HS-5 (cell line): ENCODE results near the gene MRPS34.

Source experiments
- DNase-seq: peaks from one replicate; pipeline ENCODE4 v3.0.0-alpha.2; 2012; ENCODE audit warnings: low read depth

MRPS34 gene

DNA sequence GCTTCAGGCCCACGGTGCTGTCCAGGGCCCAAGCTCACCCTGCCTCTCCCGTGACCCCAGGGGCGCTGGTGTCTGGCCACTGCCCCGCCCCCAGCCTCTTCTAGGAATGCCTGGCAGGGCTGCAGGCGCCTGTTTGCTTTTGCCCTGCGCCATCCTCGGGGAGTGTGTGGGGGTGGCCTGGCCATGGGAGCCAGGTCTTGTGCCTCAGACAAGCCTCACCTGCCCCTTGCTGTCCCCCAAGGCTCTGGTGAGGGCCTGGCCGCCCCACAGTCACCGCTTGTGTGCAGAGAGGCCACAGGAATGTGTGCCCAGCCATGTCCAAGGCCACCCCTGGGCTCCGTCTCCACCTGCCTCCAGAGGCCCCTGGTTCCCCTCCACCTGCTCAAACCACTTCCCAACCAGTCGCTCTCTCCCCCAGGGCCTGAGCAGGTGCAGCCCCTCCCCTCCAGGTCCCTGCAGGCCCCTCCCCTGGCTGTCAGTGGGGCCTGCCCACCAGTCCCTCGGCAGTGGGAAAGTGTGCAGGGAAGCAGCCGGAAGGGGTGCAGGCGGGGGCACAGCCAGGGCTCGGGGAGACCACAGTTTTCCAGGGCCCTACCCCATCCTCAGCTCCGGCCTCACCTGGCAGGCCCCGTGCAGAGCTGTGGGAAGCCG lies 21.4 kb upstream of the MRPS34 start:
- DNase-seq, result no peak

DNA sequence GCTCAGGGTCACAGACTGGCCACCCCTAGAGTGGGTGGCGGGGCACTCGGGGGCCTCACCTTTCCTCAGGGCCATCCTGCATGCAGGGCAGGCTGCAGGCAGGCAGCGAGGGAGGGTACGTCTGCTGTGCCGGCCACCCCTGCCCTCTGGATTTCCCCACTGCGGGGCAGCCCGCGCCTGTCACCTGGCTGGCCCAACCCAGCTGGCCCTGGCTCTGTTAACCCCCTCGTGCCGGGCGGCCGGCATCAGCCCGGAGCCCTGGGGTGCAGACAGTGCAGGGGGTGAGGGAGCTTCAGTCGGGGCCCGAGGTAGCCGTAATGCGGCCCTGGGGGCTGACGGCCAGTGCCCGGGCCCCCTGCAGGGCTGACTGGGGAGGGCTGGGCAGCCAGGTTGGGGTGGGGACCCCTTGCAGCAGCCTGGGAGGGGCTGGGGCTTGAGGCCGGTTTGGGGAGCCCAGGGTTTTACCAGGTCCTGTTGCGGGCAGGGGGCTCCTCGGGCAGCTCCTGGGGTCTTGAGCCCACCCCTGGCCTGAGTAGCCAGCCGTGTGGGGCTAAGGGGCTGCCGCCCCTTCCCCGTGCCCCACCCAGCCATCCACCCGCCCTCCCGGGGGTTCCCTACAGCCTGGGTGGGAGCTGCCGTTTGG lies 20.8 kb upstream of the MRPS34 start, which contains the start of gene IGFALS:
IGFALS (minus strand) TSS at position 128 of the 643 bp plus-strand sequence; CDS start at position 75, 53 bp downstream.
- DNase-seq, result no peak

DNA sequence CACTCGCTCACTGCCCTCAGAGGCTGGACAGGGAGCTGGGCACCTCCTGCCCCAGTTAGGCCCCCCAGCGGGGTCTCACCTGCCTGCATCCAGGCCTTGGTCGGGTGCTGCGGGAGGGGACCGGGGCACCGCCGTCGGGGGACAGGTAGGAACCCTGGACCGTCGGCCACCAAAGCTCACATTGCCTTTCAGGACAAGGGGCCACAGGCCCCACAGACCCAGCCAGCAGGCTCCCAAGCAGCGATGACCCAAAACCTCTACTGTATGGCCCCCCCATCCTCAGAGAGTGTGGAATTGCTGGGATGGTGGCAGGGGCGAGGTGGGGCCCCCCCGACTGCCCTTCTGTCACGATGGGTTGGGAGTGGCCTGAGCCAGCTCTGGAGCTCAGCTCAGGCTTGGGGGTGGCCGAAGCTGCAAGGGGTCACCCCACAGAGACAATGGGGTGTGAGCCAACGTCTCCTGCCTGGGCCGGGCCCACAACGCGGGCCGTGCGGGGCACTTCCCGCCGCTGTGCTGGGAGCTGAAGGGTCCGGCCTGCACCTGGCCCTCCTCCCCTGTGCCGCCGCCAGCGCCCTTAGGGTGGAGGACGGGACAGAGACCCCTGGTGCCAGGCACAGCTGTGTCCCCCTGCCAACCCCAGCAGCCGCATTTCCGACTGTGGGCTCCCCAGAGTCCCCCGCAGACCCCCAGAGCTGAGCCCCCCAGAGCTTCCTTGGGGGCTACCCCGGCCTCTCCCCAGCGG lies 20.1 kb upstream of the MRPS34 start:
- DNase-seq, result no peak

DNA sequence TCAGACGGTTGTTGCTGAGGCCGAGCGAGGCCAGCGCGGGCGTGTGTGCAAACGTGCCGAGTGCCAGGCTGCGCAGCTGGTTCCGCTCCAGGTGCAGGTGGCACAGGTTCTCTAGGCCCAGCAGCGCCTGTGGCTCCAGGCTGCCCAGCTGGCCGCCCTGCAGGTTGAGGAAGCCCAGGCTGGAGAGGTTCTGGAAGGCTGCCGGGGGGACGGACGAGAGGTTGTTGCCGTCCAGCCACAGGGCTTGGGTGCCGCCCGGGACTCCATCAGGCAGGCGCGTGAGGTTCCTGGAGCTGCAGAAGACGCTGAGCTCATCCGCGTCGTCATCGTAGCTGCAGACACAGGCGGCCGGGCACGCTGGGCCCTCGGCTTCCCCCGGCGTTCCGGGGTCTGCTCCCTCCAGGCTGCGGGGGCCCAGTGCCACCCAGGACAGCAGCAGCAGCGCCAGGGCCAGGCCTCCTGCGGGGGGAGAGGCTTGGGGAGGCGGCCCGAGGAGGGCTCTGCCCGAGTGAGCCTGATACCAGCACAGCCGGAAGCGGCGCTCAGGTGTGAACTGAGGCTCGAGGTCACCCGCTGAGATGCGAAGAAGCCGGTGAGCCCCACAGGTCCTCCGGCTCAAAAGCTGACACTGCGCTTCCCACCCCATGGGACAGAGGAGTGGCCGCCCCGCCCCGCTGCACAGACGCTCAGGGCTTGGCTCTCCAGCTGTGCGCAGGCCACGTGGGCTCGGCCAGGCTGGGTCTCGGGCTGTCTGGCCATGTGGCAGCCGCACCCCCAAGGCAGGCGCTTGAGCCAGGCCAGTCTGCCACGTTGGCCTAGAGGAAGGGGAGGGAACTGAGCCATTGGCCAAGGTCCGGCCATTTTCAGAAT lies 19.2 kb upstream of the MRPS34 start:
- DNase-seq, result no peak

DNA sequence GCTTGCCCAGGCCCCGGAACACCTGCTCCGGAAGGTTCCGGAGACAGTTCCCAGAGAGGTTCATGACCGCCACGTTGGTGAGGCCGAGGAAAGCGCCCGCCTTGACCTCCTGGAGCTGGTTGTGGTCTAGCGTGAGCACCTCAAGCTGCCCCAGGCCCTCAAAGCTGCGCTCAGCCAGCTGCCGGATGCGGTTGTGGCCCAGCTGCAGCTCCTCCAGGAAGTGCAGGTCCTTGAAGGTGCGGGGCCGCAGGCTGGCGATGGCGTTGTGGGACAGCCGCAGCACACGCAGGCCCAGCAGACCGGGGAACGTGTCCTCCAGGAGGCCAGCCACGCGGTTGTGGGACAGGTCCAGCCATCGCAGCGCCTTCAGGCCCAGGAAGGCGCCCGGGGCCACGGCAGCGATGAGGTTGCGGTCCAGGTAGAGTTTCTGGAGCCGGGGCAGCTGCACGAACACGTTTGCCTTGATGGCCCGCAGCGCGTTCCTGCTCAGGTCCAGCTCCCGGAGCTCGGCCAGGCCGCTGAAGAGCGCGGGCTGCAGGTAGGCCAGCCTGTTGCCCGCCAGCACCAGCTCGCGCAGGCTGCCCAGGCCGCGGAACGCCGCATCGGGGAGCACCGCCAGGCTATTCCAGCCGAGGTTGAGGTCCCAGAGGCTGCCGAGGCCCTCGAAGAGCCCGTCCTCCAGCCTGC lies 18.5 kb upstream of the MRPS34 start:
- DNase-seq, result no peak

DNA sequence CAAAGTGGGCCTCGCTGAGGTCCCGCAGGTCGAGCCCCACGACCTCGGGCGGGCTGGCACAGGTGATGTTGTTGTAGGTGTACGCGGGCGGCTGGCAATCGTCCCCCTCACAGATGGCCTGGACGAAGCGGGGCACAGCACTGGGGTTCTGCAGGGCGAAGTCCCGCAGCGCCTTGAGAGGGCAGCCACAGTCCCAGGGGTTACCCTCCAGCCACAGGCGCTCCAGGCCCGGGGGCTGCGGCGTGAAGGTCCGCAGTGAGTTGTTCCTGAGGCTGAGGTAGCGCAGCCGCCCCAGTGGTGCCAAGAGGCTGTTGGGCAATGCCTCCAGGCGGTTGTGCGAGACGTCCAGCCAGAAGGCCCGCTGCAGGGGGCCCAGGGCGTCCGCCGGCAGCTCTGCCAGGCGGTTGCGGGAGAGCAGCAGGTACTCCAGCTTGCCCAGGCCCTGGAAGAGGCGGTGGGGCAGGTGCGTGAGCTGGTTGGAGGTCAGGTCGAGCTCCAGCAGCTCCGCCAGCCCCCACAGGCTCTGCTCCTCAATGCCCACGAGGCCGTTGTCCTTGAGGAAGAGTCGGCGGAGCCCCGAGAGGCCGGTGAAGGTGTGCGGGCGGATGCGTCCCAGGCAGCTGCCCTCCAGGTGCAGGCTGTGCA lies 17.8 kb upstream of the MRPS34 start:
- DNase-seq, result no peak

DNA sequence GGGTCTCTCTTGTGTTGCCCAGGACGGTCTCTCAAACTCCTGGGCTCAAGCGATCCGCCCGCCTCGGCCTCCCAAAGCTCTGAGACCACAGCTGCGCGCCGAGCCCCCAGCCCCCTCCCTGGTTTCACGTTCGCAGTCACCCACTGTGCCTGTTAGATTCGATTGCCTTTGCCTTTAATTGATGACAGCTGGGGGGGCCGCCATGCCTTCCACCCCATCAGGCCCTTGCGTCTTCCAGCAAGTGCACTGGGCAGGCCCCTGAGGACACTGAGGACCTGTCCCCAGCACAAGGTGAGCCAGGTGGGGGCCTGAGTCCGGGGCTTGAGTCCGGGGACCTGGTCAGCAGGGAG lies 17.3 kb upstream of the MRPS34 start:
- no peak for DNase-seq

DNA sequence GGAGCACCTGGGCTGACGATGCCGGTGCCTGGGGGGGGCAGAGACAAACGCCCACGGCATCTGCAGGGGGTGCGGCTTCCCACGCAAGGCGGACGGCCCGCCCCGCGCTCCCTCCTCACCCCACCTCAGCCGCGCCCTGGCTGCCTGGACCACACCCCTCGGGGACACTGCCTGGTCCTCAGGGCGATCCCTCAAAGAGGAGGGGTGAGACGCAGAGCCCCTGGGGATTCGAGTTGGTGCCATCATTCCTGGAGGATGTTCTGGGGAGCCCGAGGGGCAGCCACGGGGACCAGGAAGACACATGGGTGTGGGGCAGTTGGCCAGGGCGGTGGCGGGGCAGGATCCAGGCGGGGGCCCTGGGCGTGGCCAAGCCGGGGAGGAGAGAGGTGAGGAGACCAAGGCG lies 16.7 kb upstream of the MRPS34 start:
- DNase-seq, result no peak

DNA sequence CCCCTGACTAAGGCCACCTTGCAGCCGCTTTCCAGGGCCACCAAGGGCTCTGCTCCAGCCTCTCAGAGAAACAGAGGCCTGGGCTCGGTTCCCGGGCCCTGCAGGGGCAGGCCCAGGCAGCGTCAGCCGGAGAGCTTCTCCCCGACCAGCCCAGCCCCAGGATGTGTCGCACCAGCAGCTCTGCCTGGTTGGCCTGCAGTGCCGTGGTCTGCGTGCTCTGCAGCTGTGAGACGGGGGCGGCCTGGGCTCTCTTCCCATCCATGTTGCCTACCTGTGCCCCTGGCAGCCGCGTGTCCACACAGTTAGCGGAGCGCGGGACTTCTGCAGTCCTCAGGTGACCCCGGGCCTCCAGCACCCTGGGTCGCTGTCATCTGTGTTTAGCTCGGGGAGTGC lies 15.8 kb upstream of the MRPS34 start:
- no peak for DNase-seq

DNA sequence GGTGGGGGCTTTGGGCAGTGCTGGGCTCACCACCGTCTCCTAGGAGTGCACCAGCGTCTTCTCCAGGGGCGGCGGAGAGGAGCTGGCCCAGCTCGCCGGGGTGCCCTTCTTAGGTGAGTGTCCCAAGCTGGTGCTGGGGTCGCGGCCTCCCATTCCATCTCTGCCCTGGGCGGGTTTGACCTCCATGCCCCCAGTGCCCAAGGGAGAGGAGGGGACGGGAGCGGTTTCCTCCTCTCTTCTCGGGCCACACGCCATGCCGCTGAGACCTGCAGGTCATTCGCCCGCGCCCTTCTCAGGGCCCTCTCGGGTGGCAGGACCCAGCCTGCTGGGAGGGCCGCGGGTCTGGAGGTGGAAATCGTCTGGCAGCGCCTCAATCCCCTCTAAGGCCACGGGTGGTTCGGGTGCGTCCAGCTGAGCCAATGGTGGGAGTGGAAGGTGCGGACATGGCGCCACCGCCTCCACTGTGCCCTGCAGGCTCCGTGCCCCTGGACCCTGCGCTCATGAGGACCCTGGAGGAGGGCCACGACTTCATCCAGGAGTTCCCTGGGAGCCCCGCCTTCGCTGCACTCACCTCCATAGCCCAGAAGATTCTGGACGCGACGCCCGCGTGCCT lies 15.3 kb upstream of the MRPS34 start:
- no peak for DNase-seq

DNA sequence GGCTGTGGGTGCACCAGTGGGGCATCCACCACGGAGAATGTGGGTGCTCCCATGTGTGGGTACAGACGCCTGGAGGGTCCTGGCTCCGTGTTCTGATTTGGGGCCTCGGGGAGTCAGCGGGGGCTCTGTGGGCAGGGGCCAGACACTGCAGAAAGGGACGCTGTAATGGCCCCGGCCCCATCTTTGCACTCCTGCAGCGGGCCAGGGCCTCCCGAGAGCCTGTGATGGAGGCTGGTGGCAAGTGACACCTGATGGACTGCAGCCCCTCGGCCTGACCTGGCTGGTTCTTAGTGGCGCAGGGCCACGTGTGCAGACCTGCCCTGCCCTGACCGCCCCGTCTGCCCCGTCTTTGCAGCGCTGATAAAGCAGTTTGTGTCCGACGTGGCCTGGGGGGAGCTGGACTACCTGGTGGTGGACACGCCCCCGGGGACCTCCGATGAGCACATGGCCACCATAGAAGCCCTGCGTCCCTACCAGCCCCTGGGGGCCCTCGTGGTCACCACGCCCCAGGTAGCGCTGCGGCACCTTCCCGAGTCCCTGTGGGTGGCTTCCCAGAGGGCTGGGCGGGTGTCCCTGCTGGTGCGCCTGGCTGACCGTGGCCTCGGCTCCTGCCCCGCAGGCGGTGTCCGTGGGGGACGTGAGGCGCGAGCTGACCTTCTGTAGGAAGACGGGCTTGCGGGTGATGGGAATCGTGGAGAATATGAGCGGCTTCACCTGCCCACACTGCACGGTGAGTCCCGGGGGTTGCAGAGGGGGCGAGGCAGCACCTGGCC lies 14.6 kb upstream of the MRPS34 start:
- DNase-seq, result no peak

DNA sequence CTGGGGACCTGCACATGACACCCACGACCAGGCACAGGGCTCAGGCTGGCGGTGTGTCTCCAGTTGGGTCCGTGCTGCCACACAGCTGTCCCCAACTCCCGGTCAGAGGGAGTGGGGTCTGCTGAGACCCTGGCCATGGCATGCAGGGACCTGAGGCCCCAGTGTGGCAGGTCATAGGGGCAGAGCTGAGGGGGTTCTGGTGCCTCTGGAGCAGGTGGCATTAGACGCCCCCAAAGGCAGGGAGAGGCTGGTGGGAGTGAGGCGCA lies 14.1 kb upstream of the MRPS34 start:
- no peak for DNase-seq

DNA sequence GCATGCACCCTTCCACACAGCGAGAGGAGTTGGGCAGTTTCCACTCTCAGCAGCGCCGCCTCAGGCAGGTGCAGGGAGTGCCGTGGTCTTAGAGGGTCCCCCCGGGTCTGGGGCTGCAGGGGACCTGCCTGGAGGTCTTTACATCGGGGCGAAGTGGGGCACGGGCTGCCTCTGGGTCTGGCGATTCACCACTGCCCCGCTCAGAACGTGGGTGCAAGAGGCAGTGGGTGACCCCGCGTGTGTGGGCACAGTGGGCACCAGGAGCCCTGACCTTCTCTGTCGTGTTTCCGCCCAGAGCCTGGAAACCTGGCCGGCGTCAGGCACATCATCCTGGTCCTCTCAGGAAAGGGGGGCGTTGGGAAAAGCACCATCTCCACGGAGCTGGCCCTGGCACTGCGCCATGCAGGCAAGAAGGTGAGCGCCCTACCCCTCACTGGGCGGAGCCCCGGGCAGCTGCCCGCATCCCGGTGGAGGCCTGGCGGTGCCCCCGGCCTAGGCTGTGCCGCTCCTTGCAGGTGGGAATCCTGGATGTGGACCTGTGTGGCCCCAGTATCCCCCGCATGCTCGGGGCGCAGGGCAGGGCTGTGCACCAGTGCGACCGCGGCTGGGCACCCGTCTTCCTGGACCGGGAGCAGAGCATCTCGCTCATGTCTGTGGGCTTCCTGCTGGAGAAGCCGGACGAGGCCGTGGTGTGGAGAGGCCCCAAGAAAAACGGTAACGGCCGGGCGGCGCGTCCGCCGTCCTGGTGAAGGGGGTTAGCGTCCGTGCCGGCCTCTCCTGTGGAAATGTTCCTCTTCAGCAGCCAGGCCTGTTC lies 13.5 kb upstream of the MRPS34 start:
- DNase-seq, result no peak

DNA sequence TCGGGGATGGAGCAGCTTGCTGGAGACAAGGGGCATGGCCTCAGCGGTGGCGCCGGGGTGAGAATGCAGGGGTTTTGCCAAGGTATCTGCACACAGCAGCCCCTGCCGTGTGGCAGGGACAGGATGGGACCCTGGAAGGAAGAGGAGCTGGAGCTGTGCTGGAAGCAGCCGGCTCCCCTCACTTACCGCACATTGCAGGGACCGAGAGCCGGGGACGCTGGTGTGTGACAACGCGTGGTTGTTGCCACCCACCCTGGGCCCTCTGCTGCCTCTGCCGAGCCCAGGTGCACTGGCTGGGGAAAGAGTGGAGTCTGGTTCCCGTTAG lies 12.9 kb upstream of the MRPS34 start:
- DNase-seq, result no peak

DNA sequence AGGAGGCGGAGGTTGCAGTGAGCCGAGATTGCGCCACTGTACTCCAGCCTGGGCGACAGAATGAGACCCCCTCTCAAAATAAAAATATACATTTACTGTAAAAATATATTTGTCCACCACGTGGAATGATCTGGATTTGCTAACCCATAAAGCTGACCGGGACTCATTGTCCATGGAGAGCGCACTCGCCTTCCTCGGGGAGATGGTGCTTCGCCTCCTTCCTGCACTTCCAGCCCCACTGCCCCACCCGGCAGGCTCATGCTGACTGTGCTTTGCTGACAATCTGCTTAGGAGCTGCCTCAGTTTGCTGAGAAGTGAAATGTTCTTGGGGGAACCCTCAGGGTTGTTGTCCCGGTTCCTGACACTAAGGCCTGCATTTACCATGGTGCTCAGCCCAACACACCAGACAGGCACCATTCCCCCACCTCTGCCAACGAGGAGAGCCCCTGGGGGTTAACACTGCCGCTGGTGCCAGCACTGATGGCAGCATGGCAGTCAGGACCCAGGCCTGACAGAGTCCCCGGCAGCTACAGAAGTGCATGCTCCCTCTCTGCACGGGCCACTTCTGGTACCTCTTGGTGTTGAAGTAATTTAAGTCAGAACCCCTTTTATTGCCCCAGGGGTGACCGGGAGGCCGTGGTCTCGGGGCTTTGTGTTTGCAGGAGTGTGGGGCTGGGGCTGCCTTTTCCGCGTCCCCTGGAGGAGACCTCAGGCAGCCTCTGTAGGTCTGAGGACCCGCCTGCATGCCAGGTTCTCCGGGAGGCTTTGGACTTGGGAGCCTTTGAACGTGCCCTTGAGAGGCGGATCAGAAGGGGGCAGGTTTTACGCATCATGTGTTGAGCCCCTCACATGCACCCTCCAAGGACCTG lies 12.3 kb upstream of the MRPS34 start:
- DNase-seq, result no peak

DNA sequence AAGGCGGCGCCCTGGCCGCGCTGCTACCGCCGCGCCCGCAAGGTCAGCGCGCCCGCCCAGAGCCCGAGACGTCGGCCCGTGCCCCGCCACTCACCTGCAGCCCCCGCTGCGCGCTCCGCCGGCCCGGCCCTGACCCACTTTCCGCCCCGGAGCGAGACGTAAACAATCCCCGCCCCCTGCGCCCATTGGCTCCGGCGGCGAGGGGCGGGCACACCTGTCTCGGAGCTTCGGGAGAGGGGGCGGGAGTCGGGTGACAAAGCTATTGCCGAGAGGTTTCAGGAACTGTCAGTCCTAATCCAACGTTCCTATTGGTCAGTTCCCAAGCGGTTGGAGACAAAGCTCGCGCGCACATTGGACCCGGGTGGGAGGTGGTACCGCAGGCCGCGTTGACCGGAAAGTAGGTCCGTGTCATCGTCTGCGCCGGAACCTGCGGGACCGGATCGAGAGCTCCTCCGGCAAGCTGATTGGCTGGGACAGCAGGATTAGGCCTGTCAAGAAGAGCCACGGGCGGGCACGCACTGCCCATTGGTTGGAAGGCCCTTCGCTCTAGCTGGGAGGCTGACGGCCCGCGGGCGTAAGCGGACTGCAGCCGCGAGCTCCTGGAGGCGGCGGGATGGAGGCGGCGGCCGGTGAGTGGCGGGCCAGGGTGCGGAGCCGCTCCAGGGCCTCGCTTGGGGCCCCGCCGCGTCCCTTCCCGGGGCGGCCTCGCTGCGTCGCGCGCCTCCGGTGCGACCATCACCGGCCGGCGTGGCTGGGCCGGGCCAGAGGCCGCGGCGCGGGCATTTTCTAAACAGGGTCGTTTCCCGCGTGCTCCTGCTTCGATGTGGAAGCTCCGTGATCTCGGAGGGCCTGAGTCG lies 9.7 kb upstream of the MRPS34 start, which contains the start of the genes NUBP2 and SPSB3:
NUBP2 (plus strand) TSS at position 553 of the 857 bp plus-strand sequence; CDS start at position 614, 61 bp downstream.
SPSB3 (minus strand) TSS at position 164 of the 857 bp plus-strand sequence. CDS start 1,088 bp downstream, outside the sequence.
- peak; percentile 98 for DNase-seq

DNA sequence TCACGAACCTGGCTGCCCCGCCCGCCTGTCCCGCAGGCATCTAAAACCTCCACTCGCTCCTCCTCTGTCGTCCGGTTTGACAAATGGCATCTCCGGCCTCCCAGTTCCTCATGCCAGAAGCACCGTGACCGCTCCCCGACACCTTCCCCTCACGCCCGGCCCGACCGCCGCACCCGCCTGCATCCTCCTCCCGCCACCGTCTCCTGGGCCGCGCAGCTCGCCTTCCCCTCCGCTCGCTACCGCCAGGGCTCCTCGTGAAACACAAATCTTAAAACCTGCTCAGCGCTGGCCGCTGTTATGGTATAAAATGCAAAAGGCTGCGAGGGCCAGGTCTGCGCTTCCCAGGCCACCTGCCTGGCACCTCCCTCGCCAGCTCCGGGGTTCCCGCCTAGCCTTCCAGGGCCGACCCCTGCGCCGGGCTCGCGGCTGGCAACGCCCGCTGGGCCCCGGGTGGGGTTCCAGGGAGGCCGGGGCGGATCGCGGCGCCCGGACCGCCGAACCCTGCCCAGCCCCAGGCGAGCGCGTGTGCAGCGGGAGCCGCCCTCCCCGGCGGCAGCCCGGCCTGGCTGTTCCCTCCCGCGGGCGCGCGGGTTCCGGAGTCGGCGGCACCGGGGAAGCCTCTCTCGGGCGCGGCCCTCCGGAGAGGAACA lies 8.9 kb upstream of the MRPS34 start:
- DNase-seq, result no peak
